ENCODE measurements around the gene LRRC51.
A peak's percentile ranks its signal among the peaks of the same experiment; 100 is the strongest.

- TF ChIP-seq CTCF (IDR thresholded peaks at IDR 0.05): no peak
- no peak for TF ChIP-seq POLR2A (IDR thresholded peaks at IDR 0.05)
- peak; percentile 41 to 71 (median 63) for TF ChIP-seq POLR2AphosphoS5 (IDR thresholded peaks at IDR 0.05)
These were observed 42.2 kb upstream of the LRRC51 start for GRCh38 chr11:72038491-72038890.

Measured in transverse colon (tissue), 4 donors.